Activated CD8-positive, alpha-beta memory T cell treated with anti-CD3 and anti-CD28 coated beads, Interleukin-2, amount 50 U/mL, for 1 hour (primary cell): ENCODE measurements around the gene JTB.

ENCODE experiments used
- DNase-seq: peaks from one replicate; pipeline ENCODE4 v3.0.0-alpha.2; 2020; ENCODE audit errors: extremely low read depth

JTB gene

DNA sequence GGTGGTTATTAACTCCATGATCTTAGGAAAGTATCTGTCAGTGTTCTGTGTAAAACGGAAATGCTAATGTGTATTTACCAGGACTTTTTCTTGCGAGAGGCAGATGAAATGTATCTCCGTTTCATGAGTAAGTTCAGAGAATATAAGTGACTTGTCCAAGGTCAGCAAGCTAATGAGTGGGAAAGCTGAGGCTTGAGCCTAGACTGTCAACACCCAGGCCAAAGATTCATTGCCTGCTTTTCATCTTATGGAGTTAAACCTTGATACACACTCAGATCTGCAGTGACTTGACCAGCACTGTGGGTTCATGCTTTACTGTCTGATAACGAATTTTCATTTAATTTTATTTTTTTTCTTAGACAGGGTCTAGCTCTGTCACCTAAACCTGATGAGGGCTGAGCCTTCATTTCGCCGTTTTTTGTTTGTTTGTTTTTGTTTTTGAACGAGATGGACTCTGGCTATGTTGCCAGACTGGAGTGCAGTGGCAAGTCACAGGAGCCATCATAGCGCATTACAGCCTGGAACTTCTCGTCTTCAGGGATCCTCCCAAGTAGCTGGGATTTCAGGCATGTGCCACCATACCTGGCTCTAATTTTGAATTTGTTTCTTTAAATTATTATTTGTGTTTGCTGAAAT is 918 bp upstream of the JTB start:
- no peak for DNase-seq

- DNase-seq = no peak
Observed at GRCh38 chr1:153976819-153977249, 640 bp downstream of the JTB start.

DNA sequence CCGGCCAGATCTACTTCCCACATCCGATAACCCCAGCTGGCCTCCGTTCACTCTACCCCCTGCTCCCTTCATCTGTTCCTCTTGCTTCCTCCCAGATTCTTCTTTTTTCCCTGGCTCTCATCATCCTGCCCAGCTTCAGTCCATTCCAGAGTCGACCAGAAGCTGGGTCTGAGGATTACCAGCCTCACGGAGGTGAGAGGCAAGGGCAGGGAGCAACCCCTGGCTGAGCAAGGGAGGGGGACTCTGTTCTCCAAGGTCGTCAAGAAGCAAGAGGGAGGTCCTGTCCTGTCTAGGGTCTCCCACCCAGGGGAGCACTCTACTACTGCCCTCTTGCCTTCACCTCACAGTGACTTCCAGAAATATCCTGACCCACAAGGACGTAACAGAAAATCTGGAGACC is 3.9 kb downstream of the JTB start:
- DNase-seq = no peak

- DNase-seq = no peak
Observed at GRCh38 chr1:153973071-153973470, 4.4 kb downstream of the JTB start.

- DNase-seq = no peak
Observed at GRCh38 chr1:153970346-153970745, 7.1 kb downstream of the JTB start.

DNA sequence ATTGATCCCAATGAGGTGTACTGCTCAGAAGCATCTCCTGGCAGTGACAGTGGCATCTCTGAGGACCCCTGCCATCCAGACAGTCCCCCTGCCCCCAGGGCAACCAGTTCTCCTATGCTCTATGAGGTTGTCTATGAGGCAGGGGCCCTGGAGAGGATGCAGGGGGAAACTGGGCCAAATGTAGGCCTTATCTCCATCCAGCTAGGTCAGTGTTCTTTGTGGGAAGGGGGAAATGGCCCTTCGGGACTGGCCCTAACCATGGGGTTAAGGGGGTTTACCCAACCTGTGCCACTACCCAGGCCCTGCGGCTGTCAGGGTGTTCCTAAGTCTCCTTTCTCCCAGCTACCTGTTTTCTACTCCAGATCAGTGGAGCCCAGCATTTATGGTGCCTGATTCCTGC is 8.5 kb downstream of the JTB start:
- no peak for DNase-seq

DNA sequence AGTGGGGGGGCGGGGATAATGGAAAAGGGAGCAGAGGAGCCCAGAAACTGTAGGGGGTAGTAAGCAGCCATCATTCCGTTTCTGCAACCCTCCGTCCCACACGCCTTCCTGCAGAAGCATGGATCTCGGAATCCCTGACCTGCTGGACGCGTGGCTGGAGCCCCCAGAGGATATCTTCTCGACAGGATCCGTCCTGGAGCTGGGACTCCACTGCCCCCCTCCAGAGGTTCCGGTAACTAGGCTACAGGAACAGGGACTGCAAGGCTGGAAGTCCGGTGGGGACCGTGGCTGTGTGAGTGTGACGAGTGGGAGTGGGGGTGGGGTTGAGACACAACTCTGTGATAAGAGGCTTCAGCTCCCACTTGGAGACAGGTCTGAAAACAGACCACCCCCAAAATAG is 9.1 kb downstream of the JTB start:
- no peak for DNase-seq

GRCh38 chr1:153968000-153968363 is 9.5 kb downstream of the JTB start:
- no peak for DNase-seq

GRCh38 chr1:153967107-153967999 is 10.1 kb downstream of the JTB start, which contains the start of gene CREB3L4:
CREB3L4 (plus strand) TSS chr1:153967902; CDS start chr1:153968526, 624 bp downstream.
- no peak for DNase-seq

DNA sequence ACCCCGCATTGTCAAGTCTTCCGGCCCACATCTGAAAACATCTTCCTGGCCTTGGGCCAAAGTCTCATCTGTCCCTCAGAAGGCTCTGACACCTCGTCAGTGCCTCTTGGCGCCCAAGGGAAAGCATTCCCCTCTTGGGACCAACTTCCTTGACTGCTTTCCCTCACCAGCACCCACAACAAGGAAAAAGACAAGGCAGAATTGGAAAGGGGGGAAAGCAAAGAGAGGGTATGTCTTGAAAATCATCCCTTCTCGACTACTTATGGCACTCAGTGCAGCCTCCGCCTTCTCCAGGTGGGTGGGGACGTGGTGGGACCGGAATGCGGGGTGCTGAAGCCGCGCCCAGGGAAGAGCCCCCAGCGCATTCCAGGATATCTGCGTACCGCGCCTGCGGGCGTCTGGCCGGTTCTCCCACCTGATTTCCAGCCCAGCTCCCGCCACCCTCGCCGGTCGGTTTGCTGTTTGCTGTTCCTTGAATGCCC is 13.6 kb downstream of the JTB start:
- DNase-seq = no peak

DNA sequence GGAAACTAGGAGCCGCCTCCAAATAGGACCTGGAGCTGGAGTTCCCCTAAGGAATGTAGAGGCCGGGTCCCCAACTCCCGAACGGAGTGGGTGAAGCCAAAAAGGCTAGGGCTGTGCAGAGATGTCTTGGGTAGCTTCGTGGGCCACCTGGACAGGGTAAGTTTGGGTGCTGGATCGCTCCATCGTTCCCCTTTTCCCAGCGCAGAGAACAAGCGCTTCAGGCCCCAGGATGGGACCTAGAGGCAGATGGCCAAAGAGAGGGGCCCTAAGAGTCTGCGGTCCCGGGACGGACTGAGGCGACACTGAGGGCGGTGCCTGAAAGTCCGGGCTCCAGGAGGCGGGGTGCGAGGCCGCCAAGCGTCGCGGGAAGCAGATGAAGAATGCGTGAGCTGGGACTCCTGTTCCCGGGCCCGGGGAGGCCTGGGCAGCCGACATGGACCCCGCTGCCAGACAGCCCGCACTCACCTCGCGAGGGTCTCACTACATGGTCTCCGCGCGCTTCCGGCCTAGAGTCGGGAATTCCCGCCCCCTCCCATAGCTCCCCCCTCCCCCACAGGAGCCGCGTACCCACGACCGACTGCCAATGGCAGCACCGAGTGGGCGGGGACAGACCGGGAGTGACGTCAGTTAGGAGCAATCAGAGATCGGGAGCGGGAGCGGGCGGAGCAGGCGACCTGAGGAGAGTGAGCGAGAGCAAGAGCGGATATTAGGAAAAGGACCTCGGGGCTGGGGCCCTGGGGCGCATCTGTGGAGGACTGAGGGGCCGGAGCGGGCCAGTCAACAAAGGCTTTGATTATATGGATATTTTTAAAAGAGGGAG is 14.2 kb downstream of the JTB start, which contains the start of gene SLC39A1:
TSS of gene SLC39A1 (minus strand) at position 508 of the 820 bp plus-strand sequence. CDS start 822 bp downstream, outside the sequence.
- DNase-seq = peak; percentile 88

DNA sequence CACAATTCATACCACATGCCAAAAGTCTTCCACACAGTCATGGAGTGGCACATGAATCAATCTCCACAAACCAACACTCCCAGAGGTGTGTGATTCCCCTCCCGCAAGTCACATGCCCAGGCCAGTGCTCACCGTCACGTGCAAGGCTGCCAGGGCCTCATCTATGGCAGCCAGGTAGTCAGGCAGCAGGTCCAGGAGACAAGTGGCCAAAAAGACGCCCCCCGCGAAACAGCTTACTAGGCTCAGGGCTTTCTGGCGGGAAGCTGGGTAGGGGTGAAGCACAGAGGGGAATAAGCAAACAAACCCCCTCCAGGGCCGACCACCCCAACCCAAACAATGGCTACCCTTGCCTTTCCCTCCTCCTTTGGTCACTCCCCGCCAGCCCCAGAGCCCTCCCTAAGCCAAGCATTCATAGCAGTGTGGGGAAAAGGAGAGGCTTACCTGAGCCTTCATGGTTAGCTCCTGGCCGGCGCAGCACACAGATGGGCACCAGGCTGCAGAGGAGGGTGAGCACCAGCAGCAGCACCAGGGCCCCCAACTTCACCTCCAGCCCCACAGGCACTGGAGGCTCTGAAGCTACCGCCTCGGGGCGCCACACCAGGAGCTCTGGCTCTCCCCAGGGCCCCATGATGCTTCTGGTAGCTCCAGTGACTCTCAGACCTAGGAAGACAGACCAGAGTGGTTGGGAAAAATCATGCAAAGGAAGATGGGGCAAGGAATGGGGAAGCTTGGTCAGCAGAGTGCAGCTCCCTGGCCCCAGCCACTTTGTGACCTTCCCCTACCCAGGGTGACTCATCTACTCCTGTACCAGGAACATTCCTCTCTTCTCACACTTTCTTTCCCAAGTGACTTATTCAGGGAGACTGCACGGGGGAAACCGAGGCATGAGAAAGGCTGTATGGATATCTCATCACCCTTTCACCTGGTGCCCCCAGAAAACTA is 15.1 kb downstream of the JTB start:
- DNase-seq = no peak

GRCh38 chr1:153961421-153961820 is 16.1 kb downstream of the JTB start:
- no peak for DNase-seq

- no peak for DNase-seq
Observed at GRCh38 chr1:153960206-153960605, 17.3 kb downstream of the JTB start.

- DNase-seq = no peak
Observed at GRCh38 chr1:153959454-153959853, 18.0 kb downstream of the JTB start.

- no peak for DNase-seq
Observed at GRCh38 chr1:153958961-153959260, 18.6 kb downstream of the JTB start.

GRCh38 chr1:153958111-153958960 is 19.1 kb downstream of the JTB start, which contains the start of gene CRTC2:
CRTC2 (minus strand) TSS chr1:153958612; CDS start chr1:153958497, 115 bp downstream.
- peak; percentile 94 for DNase-seq

DNA sequence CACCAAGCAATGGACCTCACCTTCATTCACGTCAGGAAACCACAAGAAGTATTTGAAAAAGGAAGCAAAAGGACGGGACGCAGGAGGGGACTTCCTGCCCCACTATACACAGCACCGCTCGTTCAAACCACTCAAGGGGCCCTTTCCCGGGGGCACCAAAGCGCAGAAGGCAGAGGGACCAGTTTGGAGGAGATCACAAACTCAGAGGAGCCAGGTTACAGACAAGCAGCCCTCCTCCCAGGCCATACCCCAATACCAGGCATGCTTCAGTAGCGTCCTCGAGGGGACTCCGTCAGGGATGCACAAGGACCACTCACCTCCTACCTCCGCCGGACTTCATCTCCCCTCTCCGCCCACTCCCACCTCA is 19.7 kb downstream of the JTB start:
- no peak for DNase-seq

- no peak for DNase-seq
Observed at GRCh38 chr1:153956997-153957715, 20.3 kb downstream of the JTB start.
